SU-DHL-6 (cell line): ENCODE data around the gene LUC7L2.

Source experiments
- H2AFZ ChIP-seq: fragments of 200-600 bp; sonication (generic); 2 replicates; pipeline ENCODE4 v1.6.1; 2014; ENCODE audit warnings: low read depth, mild to moderate bottlenecking, moderate library complexity, mixed read lengths, antibody characterized with exemption, low read length; ENCODE audit not compliant: severe bottlenecking
- H3F3A ChIP-seq: fragments of 200-600 bp; shearing (Covaris generic); 2 replicates; pipeline ENCODE4 v1.6.0; 2016; ENCODE audit warnings: antibody characterized with exemption, mild to moderate bottlenecking; ENCODE audit not compliant: insufficient read depth
- H3K27ac ChIP-seq: fragments of 200-600 bp; sonication (generic); 2 replicates; pipeline ENCODE4 v1.5.1; 2016; ENCODE audit warnings: low read depth, mild to moderate bottlenecking, low read length, moderate library complexity, mixed read lengths
- H3K27me3 ChIP-seq: fragments of 200-600 bp; sonication (generic), shearing (Covaris generic); 2 replicates; pipeline ENCODE4 v1.6.0; 2014; ENCODE audit warnings: mild to moderate bottlenecking, low read length
- H3K36me3 ChIP-seq: fragments of 200-600 bp; sonication (generic); 2 replicates; pipeline ENCODE4 v1.6.1; 2014; ENCODE audit warnings: mild to moderate bottlenecking, low read length, mixed read lengths
- H3K4me2 ChIP-seq: fragments of 300-600, 200-600 bp; shearing (Covaris generic), sonication (generic); 2 replicates; pipeline ENCODE4 v1.6.0; 2014; ENCODE audit warnings: low read length, low read depth, mild to moderate bottlenecking; ENCODE audit not compliant: poor library complexity, severe bottlenecking
- H3K4me3 ChIP-seq: fragments of 200-600 bp; sonication (generic); 2 replicates; pipeline ENCODE4 v1.5.1; 2014; ENCODE audit warnings: antibody characterized with exemption, low read length, mild to moderate bottlenecking, mixed read lengths; ENCODE audit not compliant: insufficient read depth, poor library complexity, severe bottlenecking
- H3K79me2 ChIP-seq: fragments of 200-600 bp; sonication (generic); 2 replicates; pipeline ENCODE4 v1.6.1; 2014; ENCODE audit warnings: mild to moderate bottlenecking, low read length, moderate library complexity; ENCODE audit not compliant: insufficient read depth
- H3K9ac ChIP-seq: fragments of 200-600 bp; sonication (generic); 2 replicates; pipeline ENCODE4 v1.7.0; 2014; ENCODE audit warnings: mild to moderate bottlenecking, low read length
- H3K9me2 ChIP-seq: fragments of 200-600 bp; sonication (generic); replicated peaks from 2 replicates; pipeline ENCODE4 v1.6.1; 2014; ENCODE audit warnings: low read length; ENCODE audit not compliant: insufficient read depth
- H3K9me3 ChIP-seq: fragments of 200-600 bp; sonication (generic); 2 replicates; pipeline ENCODE4 v1.6.1; 2014; ENCODE audit warnings: low read length, mixed read lengths; ENCODE audit not compliant: insufficient read depth
- H4K20me1 ChIP-seq: fragments of 200-600 bp; sonication (generic); 2 replicates; pipeline ENCODE4 v1.6.1; 2014; ENCODE audit warnings: low read depth, mild to moderate bottlenecking, antibody characterized with exemption, low read length, moderate library complexity, mixed read lengths
- EZH2phosphoT487 ChIP-seq: fragments of 200-600 bp; sonication (generic), shearing (Covaris generic); conservative IDR thresholded peaks from 2 replicates; pipeline ENCODE4 v1.6.1; 2018; ENCODE audit warnings: mild to moderate bottlenecking, antibody characterized with exemption, low read length, moderate library complexity, mixed read lengths
- TF ChIP-seq, protein P1 (sequence below): fragments of 200-600 bp; sonication (generic); IDR thresholded peaks from one replicate; pipeline ENCODE4 v1.5.1; 2017; ENCODE audit warnings: antibody characterized with exemption, mild to moderate bottlenecking, low read length, moderate library complexity; ENCODE audit not compliant: insufficient read depth, poor library complexity, severe bottlenecking

LUC7L2 gene

DNA sequence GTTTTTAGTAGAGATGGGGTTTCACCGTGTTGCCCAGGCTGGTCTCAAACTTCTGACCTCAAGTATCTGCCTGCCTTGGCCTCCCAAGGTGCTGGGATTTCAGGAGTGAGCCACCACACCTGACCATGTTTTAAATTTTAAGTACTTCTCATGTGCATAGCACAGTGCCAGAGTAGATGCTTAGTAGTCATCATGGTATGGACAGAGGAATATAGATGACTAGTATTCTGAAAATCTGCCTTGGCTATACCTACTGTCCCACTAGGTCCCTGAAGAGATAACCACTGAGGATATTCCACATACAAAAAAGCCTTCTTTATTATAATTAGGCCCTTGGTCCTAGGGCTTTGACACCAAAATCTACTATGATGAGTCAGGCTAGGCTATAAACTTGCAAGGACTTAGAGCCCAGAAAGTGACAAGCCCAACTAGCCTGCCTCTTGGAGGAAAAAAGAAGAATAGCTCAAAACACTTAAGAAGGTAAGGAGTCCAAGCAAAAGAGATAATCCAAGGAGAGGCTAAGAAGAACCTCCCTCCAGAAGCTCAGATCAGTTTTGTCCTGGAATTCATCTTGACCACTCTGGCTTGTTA is 34.0 kb downstream of the LUC7L2 start:
- peaks cover 55% of the 10 kb centered on the region for H3K36me3 ChIP-seq

DNA sequence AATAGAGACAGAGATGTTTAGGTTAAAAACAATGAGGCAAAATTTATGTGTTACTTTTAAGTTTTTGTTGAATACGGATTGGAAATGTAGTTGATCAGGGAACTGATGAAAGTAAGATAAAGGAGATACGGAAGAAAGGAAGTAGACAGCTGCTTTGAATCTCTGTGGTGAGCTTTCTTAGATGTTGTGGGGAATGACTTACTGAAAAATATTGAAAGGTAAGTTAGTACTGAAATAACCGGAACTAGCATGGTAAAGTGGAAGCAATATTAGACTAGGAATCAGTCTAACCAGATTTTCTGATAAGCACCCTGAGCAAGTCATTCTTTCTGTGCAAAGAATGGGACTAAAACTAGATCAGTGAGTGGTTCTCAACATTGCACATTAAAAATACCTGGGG is 34.8 kb downstream of the LUC7L2 start:
- no peak overlapping the region for H2AFZ ChIP-seq
- H3K4me3 ChIP-seq, result no peak overlapping the region
- no peaks in the 10 kb centered on the region for H3K27me3 ChIP-seq
- H3K9me2 ChIP-seq, result no peaks in the 10 kb centered on the region
- peaks cover 36% of the 10 kb centered on the region for H4K20me1 ChIP-seq
- H3K4me2 ChIP-seq, result no peak overlapping the region
- H3F3A ChIP-seq, result peaks cover 9% of the 10 kb centered on the region; the same call in 1 of the 2 replicates
- H3K79me2 ChIP-seq, result peaks cover 84% of the 10 kb centered on the region
- H3K27ac ChIP-seq, result no peak overlapping the region
- TF ChIP-seq, protein P1, sequence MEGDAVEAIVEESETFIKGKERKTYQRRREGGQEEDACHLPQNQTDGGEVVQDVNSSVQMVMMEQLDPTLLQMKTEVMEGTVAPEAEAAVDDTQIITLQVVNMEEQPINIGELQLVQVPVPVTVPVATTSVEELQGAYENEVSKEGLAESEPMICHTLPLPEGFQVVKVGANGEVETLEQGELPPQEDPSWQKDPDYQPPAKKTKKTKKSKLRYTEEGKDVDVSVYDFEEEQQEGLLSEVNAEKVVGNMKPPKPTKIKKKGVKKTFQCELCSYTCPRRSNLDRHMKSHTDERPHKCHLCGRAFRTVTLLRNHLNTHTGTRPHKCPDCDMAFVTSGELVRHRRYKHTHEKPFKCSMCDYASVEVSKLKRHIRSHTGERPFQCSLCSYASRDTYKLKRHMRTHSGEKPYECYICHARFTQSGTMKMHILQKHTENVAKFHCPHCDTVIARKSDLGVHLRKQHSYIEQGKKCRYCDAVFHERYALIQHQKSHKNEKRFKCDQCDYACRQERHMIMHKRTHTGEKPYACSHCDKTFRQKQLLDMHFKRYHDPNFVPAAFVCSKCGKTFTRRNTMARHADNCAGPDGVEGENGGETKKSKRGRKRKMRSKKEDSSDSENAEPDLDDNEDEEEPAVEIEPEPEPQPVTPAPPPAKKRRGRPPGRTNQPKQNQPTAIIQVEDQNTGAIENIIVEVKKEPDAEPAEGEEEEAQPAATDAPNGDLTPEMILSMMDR, result no peak
- no peak for TF ChIP-seq EZH2phosphoT487
- H3K9me3 ChIP-seq, result no peaks in the 10 kb centered on the region
- no peak overlapping the region for H3K9ac ChIP-seq
- peaks cover 53% of the 10 kb centered on the region for H3K36me3 ChIP-seq

More for the DNA sequence above, 34.0 kb downstream of the LUC7L2 start:
- H3K27ac ChIP-seq, result no peak overlapping the region
- H3K4me3 ChIP-seq, result no peak overlapping the region
- H3F3A ChIP-seq, result peaks cover 9% of the 10 kb centered on the region; the same call in 1 of the 2 replicates
- peaks cover 43% of the 10 kb centered on the region for H4K20me1 ChIP-seq
- TF ChIP-seq, protein P1, result no peak
- no peak for TF ChIP-seq EZH2phosphoT487
- H3K79me2 ChIP-seq, result peaks cover 92% of the 10 kb centered on the region
- no peak overlapping the region for H2AFZ ChIP-seq
- no peak overlapping the region for H3K4me2 ChIP-seq
- no peak overlapping the region for H3K9ac ChIP-seq
- H3K9me2 ChIP-seq, result no peaks in the 10 kb centered on the region
- H3K27me3 ChIP-seq, result no peaks in the 10 kb centered on the region
- no peaks in the 10 kb centered on the region for H3K9me3 ChIP-seq

DNA sequence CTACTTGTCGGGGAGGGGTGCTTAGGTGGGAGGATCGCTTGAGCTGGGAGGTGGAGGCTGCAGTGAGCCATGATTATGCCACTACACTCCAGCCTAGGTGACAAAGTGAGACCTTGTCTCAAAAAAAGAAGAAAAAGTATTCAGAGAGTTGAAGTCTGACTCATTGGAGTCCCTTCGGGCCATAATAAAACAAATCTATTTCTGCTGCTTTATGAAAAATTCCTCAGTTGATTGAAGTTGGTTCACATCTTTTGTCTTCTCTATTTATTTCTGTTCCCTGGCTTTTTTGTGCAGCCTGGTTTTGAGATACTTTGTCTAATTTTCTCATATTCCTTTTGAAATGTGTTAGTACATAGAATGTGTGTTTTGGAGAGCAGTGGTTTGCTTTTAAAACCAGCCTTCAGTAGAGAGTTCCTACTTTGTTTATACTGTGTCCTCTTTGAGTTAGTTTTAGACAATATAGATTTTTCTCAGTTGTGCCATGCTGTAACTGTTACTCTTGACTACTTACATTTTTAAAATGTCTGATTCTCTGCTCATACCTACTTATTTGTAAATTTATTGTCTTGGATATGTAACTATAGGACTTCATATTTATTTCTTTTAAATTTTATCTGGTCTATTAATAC is 36.7 kb downstream of the LUC7L2 start:
- H3K4me3 ChIP-seq, result no peak overlapping the region
- H4K20me1 ChIP-seq, result peaks cover 36% of the 10 kb centered on the region
- H3K79me2 ChIP-seq, result peaks cover 69% of the 10 kb centered on the region
- peaks cover 61% of the 10 kb centered on the region for H3K36me3 ChIP-seq
- H3K4me2 ChIP-seq, result no peak overlapping the region
- no peak overlapping the region for H3K27ac ChIP-seq
- no peaks in the 10 kb centered on the region for H3K9me3 ChIP-seq
- no peak overlapping the region for H2AFZ ChIP-seq
- peaks cover 9% of the 10 kb centered on the region; the same call in 1 of the 2 replicates for H3F3A ChIP-seq
- no peak for TF ChIP-seq EZH2phosphoT487
- TF ChIP-seq, protein P1, result no peak
- no peak overlapping the region for H3K9ac ChIP-seq
- no peaks in the 10 kb centered on the region for H3K9me2 ChIP-seq
- no peaks in the 10 kb centered on the region for H3K27me3 ChIP-seq
